GM18907 (cell line): ENCODE measurements around the gene KLF2.
"Not testable (repeated sequence)": the region's sequence is repeated elsewhere in the genome, so short reads cannot be mapped to it uniquely, and the experiment has no call there.

ENCODE experiments used
- ATAC-seq: cut with Tn5 transposase; IDR thresholded peaks from one replicate; pipeline ENCODE4 v1.9.1; 2021; ENCODE audit warnings: mild to moderate bottlenecking, moderate library complexity; ENCODE audit not compliant: unreplicated experiment

The KLF2 gene

DNA sequence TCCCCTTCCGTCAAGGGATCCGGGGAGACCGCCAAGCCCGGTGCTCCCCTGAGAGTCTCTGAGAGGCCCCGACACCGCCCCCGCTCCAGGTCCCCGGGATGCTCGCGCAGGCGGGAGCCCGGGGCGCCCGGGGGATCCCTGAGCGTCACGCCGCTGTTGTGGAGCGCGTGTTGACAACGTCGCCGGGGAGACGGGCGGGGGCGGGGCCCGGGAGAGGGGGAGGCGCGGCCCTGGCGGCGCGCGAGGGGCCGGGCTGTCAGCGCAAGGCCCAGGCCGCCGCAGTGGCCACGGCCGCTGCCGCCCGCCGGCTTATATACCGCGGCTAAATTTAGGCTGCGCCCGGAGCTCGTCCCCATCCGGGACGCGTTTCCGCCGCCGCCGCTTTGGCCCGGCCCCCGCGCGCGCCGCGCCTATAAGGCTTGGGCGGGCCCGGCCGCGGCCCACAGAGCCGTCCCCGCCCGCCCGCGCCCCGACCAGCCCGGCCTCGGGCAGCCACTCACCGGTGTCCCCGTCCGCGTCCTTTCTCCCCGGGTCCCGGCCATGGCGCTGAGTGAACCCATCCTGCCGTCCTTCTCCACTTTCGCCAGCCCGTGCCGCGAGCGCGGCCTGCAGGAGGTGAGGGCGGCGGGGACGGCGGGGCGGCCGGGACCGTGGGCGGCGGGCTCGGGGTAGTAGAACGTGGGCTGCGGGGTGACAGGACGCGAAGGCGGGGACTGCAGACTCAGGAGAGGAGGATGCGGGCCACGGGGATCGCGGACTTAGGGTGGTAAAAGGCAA lies at the start of gene KLF2:
KLF2 (plus strand) TSS at position 443 of the 777 bp plus-strand sequence; CDS start at position 541, 98 bp downstream.
- ATAC-seq = peak; percentile 68

DNA sequence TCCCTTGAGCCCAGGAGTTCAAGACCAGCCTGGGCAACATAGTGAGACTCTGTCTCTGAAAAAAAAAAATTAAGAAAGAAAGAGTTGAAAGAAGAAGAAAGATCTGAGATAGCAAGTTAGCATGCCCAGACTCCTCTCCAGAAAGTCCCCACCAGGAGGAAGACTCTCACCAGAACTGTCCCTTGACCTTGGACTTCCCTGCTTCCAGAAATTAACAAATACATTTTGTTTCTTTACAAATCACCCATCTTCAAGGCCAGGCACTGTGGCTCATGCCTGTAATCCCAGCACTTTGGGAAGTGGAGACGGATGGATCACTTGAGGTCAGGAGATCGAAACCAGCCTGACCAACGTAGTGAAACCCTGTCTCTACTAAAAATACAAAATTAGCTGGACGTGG lies 44.3 kb upstream of the KLF2 start:
- ATAC-seq = no peak

DNA sequence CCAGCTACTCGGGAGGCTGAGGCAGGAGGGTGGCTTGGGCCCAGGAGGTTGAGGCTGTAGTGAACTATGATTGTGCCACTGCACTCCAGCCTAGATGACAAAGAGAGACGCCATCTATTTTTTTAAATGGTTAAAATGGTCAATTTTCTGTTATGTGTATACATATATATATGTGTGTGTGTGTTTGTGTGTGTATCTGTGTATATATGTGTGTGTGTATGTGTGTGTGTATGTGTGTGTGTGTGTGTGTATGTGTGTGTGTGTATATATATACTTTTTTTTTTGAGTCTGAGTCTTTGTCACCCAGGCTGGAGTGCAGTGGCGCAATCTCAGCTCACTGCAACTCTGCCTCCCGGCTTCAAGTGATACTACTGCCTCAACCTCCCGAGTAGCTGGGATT lies 42.9 kb upstream of the KLF2 start:
- no peak for ATAC-seq

DNA sequence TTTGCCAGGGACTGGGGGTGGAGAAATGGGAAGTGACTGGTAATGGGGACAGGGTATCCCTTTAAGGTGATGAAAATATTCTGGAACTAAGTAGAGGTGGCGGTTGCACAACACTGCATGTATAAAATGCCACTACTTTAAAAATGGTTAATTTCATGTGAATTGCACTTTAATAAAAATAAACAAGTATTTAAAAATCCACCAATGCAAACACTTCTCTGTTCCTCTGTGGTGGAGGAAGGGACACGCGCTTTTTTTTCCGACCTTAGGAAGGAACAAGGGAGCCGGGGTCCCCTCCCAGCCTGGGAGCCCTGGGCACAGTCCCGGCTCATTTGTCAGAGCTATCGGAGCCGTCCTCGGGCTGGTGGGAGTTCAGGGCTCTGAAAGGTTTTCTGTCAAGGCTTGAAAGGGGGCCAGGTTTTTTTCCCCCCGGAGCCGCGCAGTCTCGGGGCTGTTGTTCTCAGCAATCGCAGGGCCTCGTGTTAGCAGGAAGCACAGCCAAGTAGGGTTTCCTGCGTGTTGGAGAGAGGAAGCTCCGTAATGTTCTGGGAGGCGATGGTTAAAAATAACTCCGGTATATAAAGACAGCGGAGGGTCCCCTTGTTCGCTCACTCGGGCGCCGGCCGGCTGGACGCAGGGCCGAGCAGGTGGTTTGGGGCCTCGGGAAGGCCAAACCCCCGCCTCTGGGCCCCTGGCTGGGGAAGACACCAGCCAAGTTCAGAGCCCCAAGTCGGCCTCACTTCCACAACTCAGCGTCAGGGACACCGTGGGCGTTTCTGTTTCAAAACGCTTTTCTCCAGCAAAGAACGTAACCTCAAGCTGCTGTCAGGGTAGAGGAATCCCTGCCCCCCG lies 41.2 kb upstream of the KLF2 start:
- no peak for ATAC-seq

DNA sequence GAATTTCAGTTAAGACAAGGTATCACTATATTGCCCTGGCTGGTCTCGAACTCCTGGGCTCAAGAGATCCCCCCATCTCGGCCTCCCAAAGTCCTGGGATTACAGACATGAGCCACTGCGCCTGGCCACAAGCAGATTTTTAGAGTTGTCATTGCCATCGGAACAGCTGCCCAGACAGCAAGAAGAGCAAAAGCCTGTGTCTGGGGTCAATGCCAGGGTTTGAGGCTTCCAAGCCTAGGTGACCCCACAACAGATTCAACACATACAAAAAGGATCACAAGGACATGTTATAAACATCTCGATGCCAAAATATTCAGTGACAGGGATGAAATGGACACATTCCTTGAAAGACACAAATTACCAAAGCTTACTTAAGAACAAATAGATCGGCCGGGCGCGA lies 40.1 kb upstream of the KLF2 start:
- ATAC-seq = no peak

DNA sequence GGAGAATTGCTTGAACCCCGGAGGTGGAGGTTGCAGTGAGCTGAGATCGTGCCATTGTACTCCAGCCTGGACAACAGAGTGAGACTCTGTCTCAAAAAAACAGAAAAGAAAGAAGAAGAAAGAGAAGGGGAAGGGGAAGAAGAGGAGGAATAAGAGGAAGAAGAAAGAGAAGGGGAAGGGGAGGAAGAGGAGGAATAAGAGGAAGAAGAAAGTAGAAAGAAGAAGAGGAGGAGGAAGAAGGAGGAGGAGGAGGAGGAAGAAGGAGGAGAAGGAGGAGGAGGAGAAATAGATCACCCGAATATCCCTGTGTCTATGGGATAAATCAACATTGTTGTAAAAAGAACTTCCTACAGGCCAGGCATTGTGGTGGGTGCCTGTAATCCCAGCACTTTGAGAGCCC lies 39.5 kb upstream of the KLF2 start:
- not testable (repeated sequence) for ATAC-seq

DNA sequence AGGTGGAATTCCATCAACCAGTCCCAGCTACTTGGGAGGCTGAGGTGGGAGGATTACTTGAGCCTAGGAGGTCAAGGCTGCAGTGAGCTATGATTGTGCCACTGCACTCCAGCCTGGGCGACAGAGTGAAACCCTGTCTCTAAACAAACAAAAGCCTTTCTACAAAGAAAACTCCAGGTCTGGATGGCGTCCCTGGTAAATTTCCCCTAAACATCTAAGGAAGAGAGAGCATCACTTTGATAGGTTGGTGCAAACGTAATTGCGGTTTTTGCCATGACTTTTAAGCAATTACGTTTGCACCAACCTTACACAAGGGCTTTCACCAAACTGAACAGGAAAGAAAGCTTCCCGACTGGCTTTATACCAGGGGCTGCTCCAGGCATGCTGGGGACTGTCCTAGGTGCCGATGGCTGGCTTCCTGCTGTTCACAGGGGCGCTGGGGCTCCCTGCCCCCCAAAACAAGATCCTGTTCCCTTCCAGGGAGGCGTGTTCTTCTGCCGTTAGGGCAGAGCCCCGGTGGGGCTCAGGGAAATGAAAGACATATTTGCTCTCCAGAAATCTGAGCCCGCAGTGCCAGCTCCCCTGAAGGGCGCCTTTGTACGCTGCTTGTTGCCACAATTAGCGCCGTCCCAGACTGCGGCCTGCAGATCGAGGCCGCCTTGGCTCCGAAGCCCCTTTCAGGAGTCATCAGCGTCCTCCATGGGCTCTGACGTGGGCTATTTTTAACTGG lies 38.7 kb upstream of the KLF2 start:
- ATAC-seq = no peak

DNA sequence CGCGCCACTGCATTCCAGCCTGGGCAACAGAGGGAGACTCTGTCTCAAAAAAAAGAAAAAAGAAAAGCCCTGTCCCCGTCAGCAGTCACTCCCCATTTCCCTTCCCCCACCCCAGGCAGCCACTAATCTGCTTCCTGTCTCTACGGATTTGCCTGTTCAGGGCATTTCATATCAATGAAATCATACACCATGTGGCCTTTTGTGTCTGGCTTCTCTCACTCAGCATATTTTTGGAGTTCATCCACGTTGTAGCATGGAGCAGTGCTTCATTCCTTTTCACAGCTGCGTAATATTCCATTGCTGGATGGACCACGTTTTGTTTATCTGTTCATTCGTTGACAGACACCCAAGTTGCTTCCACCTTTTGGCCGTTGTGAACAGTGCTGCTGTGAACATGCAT lies 36.1 kb upstream of the KLF2 start:
- no peak for ATAC-seq

DNA sequence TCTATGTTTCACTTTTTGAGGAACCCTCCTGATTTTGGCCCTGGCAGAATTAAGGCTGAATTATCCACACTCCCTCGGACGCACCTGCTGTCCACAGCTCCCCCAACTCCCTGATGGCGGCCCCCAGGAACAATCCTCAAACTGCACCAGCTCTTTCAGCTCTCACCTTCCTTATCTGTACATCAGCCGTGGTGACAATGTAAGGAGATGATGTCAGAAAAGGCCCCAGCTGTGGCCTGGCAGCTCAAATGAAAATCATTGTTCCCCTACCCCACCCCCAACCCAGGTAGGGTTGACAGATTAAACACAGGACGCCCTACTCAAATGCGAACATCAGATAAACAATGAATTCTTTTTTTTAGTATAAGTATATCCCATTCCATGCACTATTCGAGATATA lies 35.0 kb upstream of the KLF2 start:
- no peak for ATAC-seq

DNA sequence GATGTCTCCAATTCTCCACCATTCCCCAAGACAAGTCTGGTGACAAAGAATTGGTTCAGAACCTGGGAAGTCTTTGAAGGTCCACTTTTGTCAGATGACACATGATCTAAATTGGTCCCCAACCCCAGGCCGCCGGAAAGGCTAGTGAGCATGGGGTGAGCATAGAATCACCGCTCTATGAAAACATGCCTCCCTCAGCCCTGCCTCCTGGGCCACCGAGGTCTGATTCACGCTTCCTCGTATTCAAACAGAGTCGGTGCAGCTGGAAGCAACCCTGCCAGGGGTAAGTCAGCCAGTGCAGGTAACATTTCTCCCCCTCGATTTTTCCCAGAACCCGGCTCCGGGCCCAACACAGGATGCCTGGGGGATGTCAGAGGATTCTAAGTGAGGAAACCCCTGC lies 33.9 kb upstream of the KLF2 start:
- no peak for ATAC-seq

DNA sequence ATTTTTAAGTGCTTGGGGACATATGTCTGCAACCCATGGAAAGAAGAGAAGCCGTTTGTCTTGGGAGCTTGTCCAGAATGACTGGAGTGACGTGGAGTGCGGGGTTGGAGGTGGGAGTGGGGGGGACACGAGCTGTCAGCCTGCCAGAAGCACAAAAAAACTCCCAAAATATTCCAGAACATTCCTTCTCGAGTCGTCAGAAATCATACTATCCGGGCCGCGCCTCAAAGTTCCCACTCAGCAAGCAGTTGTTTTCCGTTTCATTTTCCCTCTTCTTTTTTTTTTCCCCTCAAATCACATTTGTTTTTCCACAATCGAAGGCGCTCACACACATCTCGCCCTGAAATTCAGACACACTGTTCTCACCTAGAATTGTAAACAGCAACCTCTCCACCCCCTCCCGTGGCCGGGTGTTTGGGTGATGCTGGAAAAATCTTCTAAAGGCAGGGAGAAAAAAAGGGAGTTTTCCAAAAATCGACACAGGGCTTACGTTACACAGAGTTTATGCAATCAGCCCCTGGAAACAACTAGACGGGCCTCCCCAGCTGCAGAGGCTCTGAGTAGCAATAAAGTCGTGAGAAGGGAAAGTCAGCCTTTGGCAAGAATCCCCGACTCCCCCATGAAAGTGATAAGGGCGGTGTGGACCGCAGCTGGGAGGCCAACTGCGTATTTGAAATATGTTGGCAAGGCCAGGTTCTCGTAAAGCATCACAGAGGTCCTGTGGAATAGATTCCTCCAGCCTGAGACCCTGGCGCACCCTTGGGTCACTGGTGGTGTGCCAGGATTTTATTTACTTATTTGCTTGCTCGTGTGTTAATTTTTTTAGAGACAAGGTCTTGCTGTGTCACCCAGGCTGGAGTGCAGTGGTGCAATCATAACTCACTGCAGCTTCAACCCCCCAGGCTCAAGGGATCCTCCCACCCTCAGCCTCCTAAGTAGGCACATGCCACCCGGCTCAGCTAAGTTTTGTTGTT lies 31.2 kb upstream of the KLF2 start:
- ATAC-seq = no peak

DNA sequence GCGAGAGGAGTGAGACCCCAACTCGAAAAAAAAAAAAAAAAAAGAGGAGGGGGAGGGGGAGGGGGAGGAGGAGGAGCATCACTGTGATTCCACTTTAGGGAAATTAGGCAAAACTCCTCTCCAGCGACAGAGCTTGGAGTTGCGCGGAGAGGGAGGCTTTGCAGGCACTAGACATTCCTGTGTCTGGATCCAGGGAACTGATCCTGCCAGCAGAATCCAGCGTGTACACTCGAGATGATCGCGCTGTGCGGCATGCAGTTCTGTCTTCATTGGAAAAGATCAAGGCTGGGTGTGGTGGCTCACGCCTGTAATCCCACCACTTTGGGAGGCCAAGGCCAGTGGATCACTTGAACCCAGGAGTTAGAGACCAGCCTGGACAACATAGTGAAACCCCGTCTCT lies 29.6 kb upstream of the KLF2 start:
- no peak for ATAC-seq

DNA sequence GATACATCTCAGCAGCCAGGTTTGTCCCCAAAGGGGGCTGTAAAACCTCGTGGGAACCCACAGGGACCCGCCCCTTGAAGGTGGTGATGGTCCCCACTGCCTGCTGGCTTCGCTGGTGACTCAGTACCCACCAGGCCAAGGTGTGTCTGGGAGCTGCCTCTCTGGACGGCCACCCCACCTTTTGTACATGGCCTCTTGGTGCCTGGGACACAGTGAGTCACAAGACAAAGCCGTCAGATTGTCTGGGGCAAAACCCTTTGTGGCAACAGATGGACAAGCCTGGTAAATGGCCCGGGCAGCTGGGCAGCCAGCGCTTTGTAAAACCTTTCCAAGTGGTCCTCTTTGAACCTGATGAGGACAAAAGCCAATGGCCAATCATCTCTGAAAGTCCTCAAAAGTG lies 27.9 kb upstream of the KLF2 start:
- no peak for ATAC-seq

DNA sequence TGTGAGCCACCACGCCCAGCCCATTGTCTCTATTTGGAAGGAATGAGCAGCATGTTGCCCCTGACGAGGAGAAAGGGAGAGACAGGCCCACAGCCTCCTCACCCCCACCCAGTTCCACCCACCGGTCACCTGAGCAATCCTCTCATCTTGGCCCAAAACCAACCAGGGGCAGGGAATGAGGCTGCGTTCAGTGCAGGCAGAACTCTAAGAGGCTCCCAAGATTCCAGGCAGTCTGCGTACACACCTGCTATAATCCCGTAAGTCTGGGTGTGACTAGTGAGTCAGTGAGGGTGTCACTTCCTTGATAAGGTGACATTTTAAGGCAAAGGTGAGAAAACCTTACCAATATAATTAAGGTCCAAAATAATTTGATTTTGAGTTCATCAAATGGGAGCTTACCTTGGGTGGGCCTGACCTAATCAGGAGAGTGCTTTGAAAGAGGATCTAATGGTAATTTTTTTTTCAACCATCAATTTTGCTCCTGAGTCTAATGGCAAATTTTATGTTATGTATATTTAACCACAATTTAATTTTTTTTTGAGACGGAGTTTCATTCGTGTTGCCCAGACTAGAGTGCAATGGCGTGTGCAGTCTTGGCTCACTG lies 26.9 kb upstream of the KLF2 start:
- no peak for ATAC-seq

DNA sequence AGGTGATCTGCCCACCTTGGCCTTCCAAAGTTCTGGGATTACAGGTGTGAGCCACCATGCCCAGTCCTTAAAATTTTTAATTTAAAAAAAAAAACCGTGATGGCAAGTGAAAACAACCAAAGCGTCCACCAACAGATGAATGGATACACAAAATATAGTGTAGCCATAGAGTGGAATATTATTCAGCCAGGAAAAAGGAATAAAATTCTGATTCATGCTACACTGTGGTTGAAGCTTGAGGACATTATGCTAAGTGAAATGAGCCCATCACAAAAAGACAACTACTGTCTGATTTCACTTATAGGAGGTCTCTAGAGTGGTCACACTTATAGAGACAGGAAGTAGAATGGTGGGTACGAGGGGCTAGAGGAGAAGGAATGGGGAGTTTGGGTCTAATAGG lies 26.3 kb upstream of the KLF2 start:
- ATAC-seq = no peak

DNA sequence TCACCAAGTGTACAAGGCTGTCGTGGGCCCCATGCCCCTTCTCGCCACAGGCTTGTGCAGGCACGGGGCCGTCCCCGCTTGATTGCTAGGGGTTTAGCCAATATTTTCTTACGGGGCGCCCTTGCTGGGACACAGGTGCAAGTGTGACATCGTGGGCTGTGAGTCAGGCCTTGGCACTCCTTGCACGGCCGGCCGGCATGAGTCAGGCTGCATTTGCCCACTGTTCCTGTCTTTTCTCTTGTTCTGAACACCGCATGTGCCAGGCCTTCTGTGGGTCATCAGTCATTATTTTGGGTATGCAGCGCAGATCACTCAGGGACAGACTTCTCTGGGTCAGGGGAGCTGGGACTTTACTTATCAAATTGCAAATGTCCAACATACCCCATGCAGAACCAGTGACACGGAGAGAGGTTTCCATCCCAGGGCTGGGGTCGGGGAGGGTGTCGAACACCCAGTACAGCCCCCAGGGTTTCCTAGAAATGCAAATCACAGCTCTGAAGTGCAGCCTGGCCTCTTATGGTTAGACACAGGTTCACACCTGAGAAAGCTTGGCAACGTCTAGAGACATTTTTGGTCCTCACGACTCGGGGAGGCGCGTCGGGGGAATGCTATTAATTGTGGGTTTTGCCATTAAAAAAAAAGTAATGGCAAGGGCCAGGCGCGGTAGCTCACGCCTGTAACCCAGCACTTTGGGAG lies 22.5 kb upstream of the KLF2 start:
- no peak for ATAC-seq

DNA sequence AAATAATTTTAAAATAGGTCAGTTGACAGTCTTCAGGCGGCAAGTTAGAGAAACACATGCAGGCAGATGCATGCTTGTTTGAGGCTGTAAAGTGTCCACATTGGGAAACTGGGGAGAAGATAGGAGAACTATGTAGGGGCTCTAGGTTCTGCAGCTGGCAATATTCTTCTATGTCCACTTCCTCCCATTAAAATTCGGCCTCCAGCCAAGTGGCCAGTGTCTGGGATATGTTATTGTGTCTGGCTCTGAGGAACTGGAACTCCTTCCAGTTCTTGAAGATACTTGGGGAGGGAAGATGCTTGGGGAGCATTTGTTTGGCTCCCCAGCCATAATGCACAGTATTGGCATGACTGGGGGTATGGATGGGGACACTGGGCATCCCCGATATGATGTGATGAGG lies 20.9 kb upstream of the KLF2 start:
- no peak for ATAC-seq

DNA sequence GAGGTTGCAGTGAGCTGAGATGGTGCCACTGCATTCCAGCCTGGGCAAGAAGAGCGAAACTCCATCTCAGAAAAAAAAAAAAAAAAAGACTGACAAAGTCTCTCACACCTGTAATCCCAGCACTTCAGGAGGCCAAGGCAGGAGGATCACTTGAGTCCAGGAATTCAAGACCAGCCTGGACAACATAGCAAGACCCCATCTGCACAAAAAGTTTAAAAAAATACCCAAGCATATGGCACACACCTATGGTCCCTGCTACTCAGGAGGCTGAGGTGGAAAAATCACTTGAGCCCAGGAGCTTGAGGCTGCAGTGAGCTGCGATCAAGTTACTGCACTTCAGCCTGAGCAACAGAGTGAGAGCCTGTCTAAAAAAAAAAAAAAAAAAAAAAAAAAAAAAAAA lies 20.1 kb upstream of the KLF2 start:
- ATAC-seq = not testable (repeated sequence)

DNA sequence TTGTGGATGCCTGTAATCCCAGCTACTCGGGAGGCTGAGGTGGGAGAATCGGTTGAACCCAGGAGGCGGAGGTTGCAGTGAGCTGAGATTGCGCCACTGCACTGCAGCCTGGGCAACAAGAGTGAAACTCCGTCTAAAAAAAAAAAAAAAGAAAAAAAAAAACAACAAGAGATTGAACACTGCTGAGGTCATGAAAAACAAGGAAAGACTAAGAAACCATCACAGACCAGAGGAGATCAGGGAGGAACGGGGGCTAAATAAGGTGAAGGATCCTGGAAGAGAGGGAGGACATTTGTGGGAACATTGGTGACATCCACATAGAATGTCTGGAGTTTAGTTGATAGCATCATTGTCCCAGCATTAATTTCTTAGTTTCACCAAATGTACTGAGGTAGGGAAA lies 19.6 kb upstream of the KLF2 start:
- ATAC-seq = not testable (repeated sequence)
